Suprapubic skin (tissue), 4 donors: ENCODE data around the gene CDH13. TPM values are rescaled to one million over a fixed set of nuclear protein-coding genes. Genes with fewer than 3 reads are reported as not detected.

Source experiments
- DNase-seq, 2 donors: peaks; one replicate each; pipeline ENCODE4 v3.0.0-alpha.2; 2019; ENCODE audit warnings: low spot score in 2 of 2
- H3K27ac ChIP-seq: fragments of 200-600 bp; sonication (generic); one replicate; pipeline ENCODE4 v1.5.1; 2019
- H3K27me3 ChIP-seq: fragments of 200-600 bp; sonication (generic); one replicate; pipeline ENCODE4 v1.5.1; 2019
- H3K36me3 ChIP-seq: fragments of 200-600 bp; sonication (generic); one replicate; pipeline ENCODE4 v1.5.1; 2019
- H3K4me1 ChIP-seq: fragments of 200-600 bp; sonication (generic); one replicate; pipeline ENCODE4 v1.5.1; 2019
- H3K4me3 ChIP-seq: fragments of 200-600 bp; sonication (generic); one replicate; pipeline ENCODE4 v1.5.1; 2019; ENCODE audit warnings: mild to moderate bottlenecking
- H3K9me3 ChIP-seq: fragments of 200-600 bp; sonication (generic); one replicate; pipeline ENCODE4 v1.5.1; 2019
- CTCF ChIP-seq, 2 donors: fragments of 200-600 bp in 1 of 2; fragments of 450-650 bp in 1 of 2; sonication (generic) in 1 of 2; IDR thresholded peaks; one replicate each; pipeline ENCODE4 v1.5.1; 2016 to 2019; ENCODE audit warnings: antibody characterized with exemption in 2 of 2, mild to moderate bottlenecking in 1 of 2, moderate library complexity in 1 of 2
- EP300 ChIP-seq: sonication (generic); formaldehyde crosslinking; IDR thresholded peaks from one replicate; pipeline ENCODE4 v1.6.1; 2017; ENCODE audit warnings: antibody characterized with exemption
- POLR2A ChIP-seq, 2 donors: fragments of 450-650 bp; IDR thresholded peaks; one replicate each; pipeline ENCODE4 v1.6.1; 2017; ENCODE audit warnings: antibody characterized with exemption in 2 of 2, mild to moderate bottlenecking in 2 of 2, moderate library complexity in 2 of 2
- POLR2AphosphoS5 ChIP-seq, 3 donors: sonication (generic); formaldehyde crosslinking; IDR thresholded peaks; one replicate each; pipeline ENCODE4 v1.6.1; 2017; ENCODE audit warnings: antibody characterized with exemption in 3 of 3
- WGBS: methylation state at CpG from one replicate; pipeline ENCODE4 v1.1.5; 2018; 5-methylcytosine and 5-hydroxymethylcytosine counted together
- total RNA-seq, 4 donors: library from RNA; depleted of rRNA; stranded (reverse); fragments of >200 nt; gene quantifications; one replicate each; pipeline ENCODE4 v1.1.0, GENCODE V29; 2016

The CDH13 gene
- total RNA-seq, 4 donors from 2014 or later: 90.4 to 176 (median 139) TPM

GRCh38 chr16:83098536-83098935 is 471.8 kb downstream of the CDH13 start:
- H3K4me1 ChIP-seq: no peaks in the 10 kb centered on the region
- TF ChIP-seq POLR2AphosphoS5 (IDR thresholded peaks at IDR 0.05) (no peak), EP300 (no peak), CTCF (IDR thresholded peaks at IDR 0.05) (no peak), POLR2A (IDR thresholded peaks at IDR 0.05) (no peak)
- no peak overlapping the region for H3K4me3 ChIP-seq
- peaks cover 17% of the 10 kb centered on the region for H3K9me3 ChIP-seq
- no peaks in the 10 kb centered on the region for H3K27me3 ChIP-seq
- H3K36me3 ChIP-seq: no peaks in the 10 kb centered on the region
- DNase-seq: no peak
- 94% methylated on average over 3 of the region's 3 CpGs for WGBS
- H3K27ac ChIP-seq: no peak overlapping the region

GRCh38 chr16:83100679-83101078 is 473.9 kb downstream of the CDH13 start:
- Histone ChIP-seq H3K36me3 (no peaks in the 10 kb centered on the region), H3K27me3 (no peaks in the 10 kb centered on the region)
- 94% methylated on average over 2 of the region's 2 CpGs for WGBS

GRCh38 chr16:83102336-83102735 is 475.6 kb downstream of the CDH13 start:
- Histone ChIP-seq H3K4me3 (no peak overlapping the region), H3K9me3 (peaks cover 17% of the 10 kb centered on the region), H3K27me3 (no peaks in the 10 kb centered on the region), H3K4me1 (no peaks in the 10 kb centered on the region), H3K27ac (no peak overlapping the region), H3K36me3 (no peaks in the 10 kb centered on the region)
- WGBS: 74% methylated on average over 6 of the region's 6 CpGs
- no peak for TF ChIP-seq POLR2AphosphoS5 (IDR thresholded peaks at IDR 0.05)
- no peak for TF ChIP-seq POLR2A (IDR thresholded peaks at IDR 0.05)
- DNase-seq: no peak

More at GRCh38 chr16:83100679-83101078, 473.9 kb downstream of the CDH13 start:
- TF ChIP-seq POLR2AphosphoS5 (IDR thresholded peaks at IDR 0.05) (no peak), CTCF (IDR thresholded peaks at IDR 0.05) (no peak), POLR2A (IDR thresholded peaks at IDR 0.05) (no peak), EP300 (no peak)
- Histone ChIP-seq H3K4me3 (no peak overlapping the region), H3K27ac (no peak overlapping the region), H3K4me1 (no peaks in the 10 kb centered on the region), H3K9me3 (peaks cover 17% of the 10 kb centered on the region)
- DNase-seq: no peak

- no peak overlapping the region for H3K27ac ChIP-seq
- no peaks in the 10 kb centered on the region for H3K36me3 ChIP-seq
- DNase-seq: no peak
- 76% methylated on average over 9 of the region's 9 CpGs for WGBS
- H3K4me1 ChIP-seq: no peaks in the 10 kb centered on the region
- no peak overlapping the region for H3K4me3 ChIP-seq
- no peaks in the 10 kb centered on the region for H3K9me3 ChIP-seq
- H3K27me3 ChIP-seq: no peaks in the 10 kb centered on the region
- TF ChIP-seq POLR2AphosphoS5 (IDR thresholded peaks at IDR 0.05): no peak
- TF ChIP-seq CTCF (IDR thresholded peaks at IDR 0.05): no peak
- no peak for TF ChIP-seq POLR2A (IDR thresholded peaks at IDR 0.05)
- TF ChIP-seq EP300: no peak
Observed at GRCh38 chr16:83105279-83106077, 478.7 kb downstream of the CDH13 start.

GRCh38 chr16:83109490-83110125 is 482.8 kb downstream of the CDH13 start:
- TF ChIP-seq CTCF (IDR thresholded peaks at IDR 0.05): no peak
- TF ChIP-seq POLR2AphosphoS5 (IDR thresholded peaks at IDR 0.05): no peak
- TF ChIP-seq POLR2A (IDR thresholded peaks at IDR 0.05): no peak
- TF ChIP-seq EP300: no peak
- no peaks in the 10 kb centered on the region for H3K36me3 ChIP-seq
- H3K4me1 ChIP-seq: peaks cover 2% of the 10 kb centered on the region
- H3K4me3 ChIP-seq: no peak overlapping the region
- H3K27me3 ChIP-seq: peaks cover 5% of the 10 kb centered on the region
- no peak for DNase-seq
- WGBS: 57% methylated on average over 10 of the region's 10 CpGs
- no peak overlapping the region for H3K27ac ChIP-seq
- H3K9me3 ChIP-seq: no peaks in the 10 kb centered on the region
